GM20431 (cell line): ENCODE results near the gene LPAR1.
"Not testable (repeated sequence)": the region's sequence is repeated elsewhere in the genome, so short reads cannot be mapped to it uniquely, and the experiment has no call there.

Experiments
- in situ Hi-C: fragments of 300-500 bp; cut with MseI, MboI; formaldehyde crosslinking; loops from one replicate; pipeline ENCODE4 v1.15.0; 2020; ENCODE audit warnings: low sequenced_read_pairs; ENCODE audit not compliant: unreplicated experiment

LPAR1 gene

DNA sequence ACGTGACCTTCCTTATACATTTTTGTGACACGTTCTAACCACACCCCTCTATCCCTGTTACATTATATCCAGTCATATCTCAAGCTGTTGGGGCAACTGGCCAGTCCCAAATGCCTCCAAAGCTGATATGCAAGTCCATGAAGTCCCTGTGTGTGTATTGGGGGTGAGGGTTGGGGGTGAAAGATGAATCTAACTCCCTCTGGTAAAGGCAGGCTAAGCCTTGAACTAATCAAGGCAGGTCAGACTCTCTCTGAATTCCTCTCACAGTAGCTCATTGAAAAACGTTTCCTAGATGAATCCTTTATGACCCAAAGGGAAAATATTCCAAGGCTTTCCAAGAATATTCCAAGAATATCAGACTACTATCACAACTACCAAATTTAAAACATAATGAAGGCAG lies 195.3 kb downstream of the LPAR1 start:
- in situ Hi-C loops = no loop called here

GRCh38 chr9:110842169-110842568 lies 196.1 kb downstream of the LPAR1 start:
- in situ Hi-C loops = no loop called here

DNA sequence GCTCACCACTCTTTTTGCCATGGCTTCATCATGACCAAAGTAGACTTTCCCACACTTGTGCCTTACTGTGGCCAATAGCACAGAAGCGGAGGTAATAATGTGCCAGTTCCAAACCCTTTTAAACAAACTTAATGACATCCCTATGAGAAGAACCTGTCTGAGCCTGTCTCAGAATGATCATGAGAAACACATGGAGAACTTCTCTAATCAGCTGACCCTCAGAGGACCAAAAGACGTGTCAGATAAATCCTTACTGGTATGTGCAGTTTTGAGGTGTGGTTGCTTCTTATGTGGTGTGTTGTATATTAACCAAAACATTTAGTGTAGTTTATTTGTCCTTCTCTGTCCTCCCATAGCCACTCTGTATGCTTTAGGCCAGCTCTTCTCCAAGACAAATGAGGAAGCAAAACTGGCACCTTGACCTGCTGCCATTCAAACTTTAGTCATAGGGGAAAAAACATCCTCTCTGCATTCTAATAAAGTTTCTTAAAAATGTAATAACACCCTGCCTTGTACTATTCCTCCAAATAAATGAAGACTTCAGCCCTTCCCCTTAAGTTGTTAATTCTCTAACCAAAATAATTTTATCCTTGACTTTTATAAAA lies 200.8 kb downstream of the LPAR1 start:
- in situ Hi-C loops = no loop called here

DNA sequence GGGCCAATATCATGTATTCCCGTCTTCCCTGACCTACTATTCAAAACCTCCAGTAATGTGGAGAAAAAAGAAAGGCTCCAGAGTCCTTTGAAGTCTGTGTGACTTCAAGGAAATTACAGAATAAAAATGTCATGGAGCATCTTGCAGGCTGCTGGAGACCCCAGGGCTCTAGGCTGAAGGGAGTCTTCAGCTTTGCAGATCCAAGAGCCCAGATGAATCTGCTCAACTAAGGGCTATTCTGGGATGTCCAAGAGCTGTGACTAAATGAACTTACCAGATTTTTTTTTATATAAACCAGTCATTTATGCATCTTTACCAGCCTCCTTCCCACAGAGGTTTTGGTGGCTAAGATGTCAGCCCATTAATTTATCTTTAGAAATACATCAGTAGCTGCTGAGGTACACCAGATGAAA lies 202.4 kb downstream of the LPAR1 start:
- in situ Hi-C loops = no loop called here

DNA sequence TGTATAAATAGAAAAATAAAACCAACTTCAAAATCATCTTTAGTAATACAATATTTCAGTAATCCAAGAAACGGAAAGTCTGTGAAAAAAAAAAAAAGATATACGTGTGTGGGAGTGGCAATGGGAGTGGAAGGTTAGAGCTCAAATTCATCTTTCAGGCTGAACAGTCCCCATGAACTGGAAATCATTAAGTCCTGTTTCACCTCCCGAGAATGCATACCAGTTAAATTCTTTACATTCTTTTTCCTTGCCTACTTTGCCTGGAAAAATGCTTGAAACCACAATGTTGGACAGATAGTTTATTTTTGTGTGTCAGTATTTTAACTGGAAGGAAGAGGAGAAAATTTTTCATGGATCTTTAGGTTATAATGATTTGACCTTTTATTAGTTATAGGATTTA lies 202.9 kb downstream of the LPAR1 start:
- in situ Hi-C loops = no loop called here

DNA sequence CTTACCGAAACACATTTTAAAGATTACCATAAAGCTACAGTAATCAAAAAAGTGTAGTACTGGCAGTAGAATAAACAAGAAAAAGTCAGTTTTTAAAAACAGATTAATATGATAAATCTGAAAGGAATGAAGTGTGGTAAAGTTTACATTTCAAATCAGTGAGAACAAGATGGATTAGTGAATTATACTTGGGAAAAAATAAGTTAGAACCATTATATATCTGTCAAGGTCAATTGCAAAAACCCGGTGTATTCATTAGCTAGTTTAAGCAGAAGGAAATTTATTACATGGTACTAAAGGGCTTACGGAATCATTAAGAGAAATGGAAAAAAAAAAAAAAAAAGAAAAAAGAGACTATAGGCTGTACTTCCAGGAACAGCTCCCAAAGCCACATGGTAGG lies 205.3 kb downstream of the LPAR1 start:
- in situ Hi-C loops = no loop called here

GRCh38 chr9:110830495-110830894 lies 207.8 kb downstream of the LPAR1 start:
- in situ Hi-C loops = no loop called here

GRCh38 chr9:110828264-110828663 lies 210.0 kb downstream of the LPAR1 start:
- in situ Hi-C loops = no loop called here

DNA sequence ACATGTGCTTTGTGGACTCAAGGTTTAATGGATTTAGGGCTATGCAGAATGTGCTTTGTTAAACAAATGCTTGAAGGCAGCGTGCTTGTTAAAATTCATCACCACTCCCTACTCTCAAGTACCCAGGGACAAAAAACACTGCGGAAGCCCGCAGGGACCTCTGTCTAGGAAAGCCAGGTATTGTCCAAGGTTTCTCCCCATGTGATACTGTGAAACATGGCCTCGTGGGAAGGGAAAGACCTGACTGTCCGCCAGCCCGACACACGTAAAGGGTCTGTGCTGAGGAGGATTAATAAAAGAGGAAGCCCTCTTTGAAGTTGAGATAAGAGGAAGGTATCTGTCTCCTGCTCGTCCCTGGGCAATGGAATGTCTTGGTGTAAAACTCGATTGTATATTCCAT lies 211.9 kb downstream of the LPAR1 start:
- in situ Hi-C loops = not testable (repeated sequence)

- in situ Hi-C loops = no loop called here
Measured at GRCh38 chr9:110825950-110826349, 212.3 kb downstream of the LPAR1 start.

- in situ Hi-C loops = not testable (repeated sequence)
Measured at GRCh38 chr9:110825129-110825528, 213.1 kb downstream of the LPAR1 start.
